Measurements from ENCODE around the gene EXOC4.

EXOC4 gene

DNA sequence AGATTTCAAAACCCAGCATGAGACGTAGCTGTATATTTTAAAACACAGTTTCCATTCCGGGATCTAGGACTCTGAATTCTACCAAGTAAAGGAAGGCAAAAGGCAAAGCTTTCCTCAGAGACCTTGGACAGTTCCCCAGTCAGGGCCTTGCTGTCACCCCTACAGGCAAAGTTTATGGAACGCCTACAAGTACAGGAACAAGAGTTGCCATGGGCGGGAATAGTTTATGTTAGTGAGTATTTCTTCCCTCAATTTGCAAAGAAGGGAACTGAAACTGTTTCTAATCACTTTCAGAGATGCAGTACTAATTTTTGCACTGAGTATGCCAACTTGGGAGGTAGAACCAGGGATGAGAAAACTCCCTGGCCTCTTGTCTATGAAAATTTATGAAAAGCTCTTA lies 806.1 kb downstream of the EXOC4 start:
- H3K4me3 ChIP-seq (ENCODE audit: severe bottlenecking) = no peak overlapping the region
- H3K27ac ChIP-seq (ENCODE audit: poor library complexity, severe bottlenecking) = no peak overlapping the region
- H3K9me3 ChIP-seq (ENCODE audit: severe bottlenecking) = no peaks in the 10 kb centered on the region
- H3K27me3 ChIP-seq (ENCODE audit: insufficient read depth, poor library complexity, severe bottlenecking) = no peaks in the 10 kb centered on the region
- TF ChIP-seq, protein P1, sequence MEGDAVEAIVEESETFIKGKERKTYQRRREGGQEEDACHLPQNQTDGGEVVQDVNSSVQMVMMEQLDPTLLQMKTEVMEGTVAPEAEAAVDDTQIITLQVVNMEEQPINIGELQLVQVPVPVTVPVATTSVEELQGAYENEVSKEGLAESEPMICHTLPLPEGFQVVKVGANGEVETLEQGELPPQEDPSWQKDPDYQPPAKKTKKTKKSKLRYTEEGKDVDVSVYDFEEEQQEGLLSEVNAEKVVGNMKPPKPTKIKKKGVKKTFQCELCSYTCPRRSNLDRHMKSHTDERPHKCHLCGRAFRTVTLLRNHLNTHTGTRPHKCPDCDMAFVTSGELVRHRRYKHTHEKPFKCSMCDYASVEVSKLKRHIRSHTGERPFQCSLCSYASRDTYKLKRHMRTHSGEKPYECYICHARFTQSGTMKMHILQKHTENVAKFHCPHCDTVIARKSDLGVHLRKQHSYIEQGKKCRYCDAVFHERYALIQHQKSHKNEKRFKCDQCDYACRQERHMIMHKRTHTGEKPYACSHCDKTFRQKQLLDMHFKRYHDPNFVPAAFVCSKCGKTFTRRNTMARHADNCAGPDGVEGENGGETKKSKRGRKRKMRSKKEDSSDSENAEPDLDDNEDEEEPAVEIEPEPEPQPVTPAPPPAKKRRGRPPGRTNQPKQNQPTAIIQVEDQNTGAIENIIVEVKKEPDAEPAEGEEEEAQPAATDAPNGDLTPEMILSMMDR (IDR thresholded peaks at IDR 0.05; ENCODE audit: poor library complexity, severe bottlenecking) = no peak
- H3K36me3 ChIP-seq (ENCODE audit: low read depth) = no peaks in the 10 kb centered on the region
- ATAC-seq (ENCODE audit: low read depth) (no peak), DNase-seq (ENCODE audit: low spot score) (no peak)
- H3K4me1 ChIP-seq (ENCODE audit: insufficient read depth, poor library complexity, severe bottlenecking) = no peaks in the 10 kb centered on the region

DNA sequence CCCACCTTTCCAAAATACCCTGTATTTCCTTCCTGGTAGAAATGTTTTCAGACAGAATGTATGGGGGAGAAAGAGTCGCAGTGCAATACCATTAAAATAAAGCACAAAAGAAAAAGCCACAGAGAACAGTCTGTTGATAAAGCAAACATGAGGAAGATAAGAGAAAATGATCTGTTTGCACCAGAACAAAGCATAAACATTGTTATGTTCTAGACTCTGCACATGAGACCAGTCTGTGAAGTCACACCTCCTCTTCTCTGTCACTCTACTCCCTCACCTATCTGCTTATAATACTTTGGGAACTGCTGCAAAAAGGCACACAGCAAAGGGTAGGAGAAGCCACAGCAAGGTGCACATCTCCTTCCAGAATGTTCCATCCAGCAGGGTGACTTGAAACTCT lies 807.0 kb downstream of the EXOC4 start:
- Histone ChIP-seq H3K27ac (ENCODE audit: poor library complexity, severe bottlenecking) (no peak overlapping the region), H3K27me3 (ENCODE audit: insufficient read depth, poor library complexity, severe bottlenecking) (no peaks in the 10 kb centered on the region), H3K4me3 (ENCODE audit: severe bottlenecking) (no peak overlapping the region), H3K4me1 (ENCODE audit: insufficient read depth, poor library complexity, severe bottlenecking) (no peaks in the 10 kb centered on the region), H3K36me3 (ENCODE audit: low read depth) (no peaks in the 10 kb centered on the region), H3K9me3 (ENCODE audit: severe bottlenecking) (no peaks in the 10 kb centered on the region)
- ATAC-seq (ENCODE audit: low read depth) (no peak), DNase-seq (ENCODE audit: low spot score) (no peak)
- TF ChIP-seq, protein P1 (IDR thresholded peaks at IDR 0.05; ENCODE audit: poor library complexity, severe bottlenecking) = no peak

DNA sequence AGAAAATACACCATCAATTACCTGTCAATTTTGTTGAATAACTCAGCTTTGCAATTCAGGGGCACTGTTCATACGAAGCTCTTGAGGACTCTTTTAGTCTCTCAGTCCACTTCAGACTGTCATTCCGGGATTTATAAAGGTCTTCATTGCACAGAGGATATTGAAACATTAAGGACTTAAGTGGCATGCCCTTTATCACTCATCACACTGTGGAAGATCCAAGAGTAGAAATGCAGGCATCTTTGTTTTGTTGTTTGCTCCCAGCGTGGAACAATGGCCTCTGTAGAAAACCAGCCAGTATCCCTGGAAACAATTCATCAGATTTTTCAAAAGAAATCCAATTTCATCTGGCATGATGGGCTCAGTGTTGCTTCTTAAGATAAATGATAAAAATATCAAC lies 808.0 kb downstream of the EXOC4 start:
- Histone ChIP-seq H3K27ac (ENCODE audit: poor library complexity, severe bottlenecking) (no peak overlapping the region), H3K4me3 (ENCODE audit: severe bottlenecking) (no peak overlapping the region), H3K9me3 (ENCODE audit: severe bottlenecking) (no peaks in the 10 kb centered on the region), H3K36me3 (ENCODE audit: low read depth) (no peaks in the 10 kb centered on the region), H3K4me1 (ENCODE audit: insufficient read depth, poor library complexity, severe bottlenecking) (no peaks in the 10 kb centered on the region), H3K27me3 (ENCODE audit: insufficient read depth, poor library complexity, severe bottlenecking) (no peaks in the 10 kb centered on the region)
- TF ChIP-seq, protein P1 (IDR thresholded peaks at IDR 0.05; ENCODE audit: poor library complexity, severe bottlenecking) = no peak
- DNase-seq (ENCODE audit: low spot score) = no peak
- no peak for ATAC-seq (ENCODE audit: low read depth)

DNA sequence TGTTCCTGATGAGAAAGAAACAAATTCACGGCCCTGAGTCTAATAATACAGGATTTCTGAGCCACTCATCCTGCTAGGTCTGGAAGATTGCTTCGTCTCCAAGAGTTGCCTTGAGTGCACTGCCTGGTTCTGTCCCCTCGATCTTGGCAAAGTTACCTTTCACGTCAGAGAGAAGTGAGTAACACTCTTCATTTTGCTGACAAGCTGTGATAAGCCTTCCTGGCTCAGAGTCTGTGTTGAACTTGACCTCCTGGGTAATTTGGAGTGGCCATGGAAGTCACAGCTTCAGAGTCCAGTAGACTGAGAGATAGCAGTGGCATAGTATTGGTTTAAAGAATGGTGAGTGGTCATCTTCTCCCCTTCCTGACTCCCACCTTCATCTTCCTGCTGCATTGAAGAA lies 809.6 kb downstream of the EXOC4 start:
- DNase-seq (ENCODE audit: low spot score) (no peak), ATAC-seq (ENCODE audit: low read depth) (no peak)
- Histone ChIP-seq H3K36me3 (ENCODE audit: low read depth) (no peaks in the 10 kb centered on the region), H3K27me3 (ENCODE audit: insufficient read depth, poor library complexity, severe bottlenecking) (no peaks in the 10 kb centered on the region), H3K27ac (ENCODE audit: poor library complexity, severe bottlenecking) (no peak overlapping the region), H3K4me1 (ENCODE audit: insufficient read depth, poor library complexity, severe bottlenecking) (no peaks in the 10 kb centered on the region), H3K9me3 (ENCODE audit: severe bottlenecking) (no peaks in the 10 kb centered on the region), H3K4me3 (ENCODE audit: severe bottlenecking) (no peak overlapping the region)
- TF ChIP-seq, protein P1 (IDR thresholded peaks at IDR 0.05; ENCODE audit: poor library complexity, severe bottlenecking) = no peak

DNA sequence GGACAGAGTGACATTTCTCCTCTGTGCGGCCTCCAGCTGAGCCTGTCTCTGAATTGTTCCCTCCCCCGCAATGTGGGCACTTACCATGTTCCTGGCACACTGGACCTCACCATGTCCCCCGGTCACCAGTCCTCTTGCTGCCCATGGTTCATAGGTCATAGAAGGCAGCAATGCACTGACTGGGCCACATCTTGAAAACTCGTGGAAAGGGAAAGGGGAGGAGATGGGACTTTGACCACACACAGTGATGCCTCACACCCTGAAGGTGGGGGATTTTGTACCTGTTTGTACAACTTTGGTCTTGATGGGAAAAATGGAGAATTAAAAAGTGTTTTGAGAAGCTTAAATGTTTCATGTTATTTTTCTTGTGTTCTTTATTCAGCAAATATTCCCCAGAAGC lies 812.5 kb downstream of the EXOC4 start:
- Histone ChIP-seq H3K9me3 (ENCODE audit: severe bottlenecking) (no peaks in the 10 kb centered on the region), H3K27ac (ENCODE audit: poor library complexity, severe bottlenecking) (no peak overlapping the region), H3K4me1 (ENCODE audit: insufficient read depth, poor library complexity, severe bottlenecking) (no peaks in the 10 kb centered on the region), H3K27me3 (ENCODE audit: insufficient read depth, poor library complexity, severe bottlenecking) (no peaks in the 10 kb centered on the region), H3K4me3 (ENCODE audit: severe bottlenecking) (no peak overlapping the region), H3K36me3 (ENCODE audit: low read depth) (no peaks in the 10 kb centered on the region)
- TF ChIP-seq, protein P1 (IDR thresholded peaks at IDR 0.05; ENCODE audit: poor library complexity, severe bottlenecking) = no peak
- ATAC-seq (ENCODE audit: low read depth) = no peak
- DNase-seq (ENCODE audit: low spot score) = no peak

Data from RWPE2 (cell line).